Amygdala (tissue), 56 donors: ENCODE results near the gene DOK7.

Experiments used
- DNase-seq, 56 donors: peaks; one replicate each; lab custom pipeline; 2025; lab: John Stamatoyannopoulos, UW

DOK7 gene

DNA sequence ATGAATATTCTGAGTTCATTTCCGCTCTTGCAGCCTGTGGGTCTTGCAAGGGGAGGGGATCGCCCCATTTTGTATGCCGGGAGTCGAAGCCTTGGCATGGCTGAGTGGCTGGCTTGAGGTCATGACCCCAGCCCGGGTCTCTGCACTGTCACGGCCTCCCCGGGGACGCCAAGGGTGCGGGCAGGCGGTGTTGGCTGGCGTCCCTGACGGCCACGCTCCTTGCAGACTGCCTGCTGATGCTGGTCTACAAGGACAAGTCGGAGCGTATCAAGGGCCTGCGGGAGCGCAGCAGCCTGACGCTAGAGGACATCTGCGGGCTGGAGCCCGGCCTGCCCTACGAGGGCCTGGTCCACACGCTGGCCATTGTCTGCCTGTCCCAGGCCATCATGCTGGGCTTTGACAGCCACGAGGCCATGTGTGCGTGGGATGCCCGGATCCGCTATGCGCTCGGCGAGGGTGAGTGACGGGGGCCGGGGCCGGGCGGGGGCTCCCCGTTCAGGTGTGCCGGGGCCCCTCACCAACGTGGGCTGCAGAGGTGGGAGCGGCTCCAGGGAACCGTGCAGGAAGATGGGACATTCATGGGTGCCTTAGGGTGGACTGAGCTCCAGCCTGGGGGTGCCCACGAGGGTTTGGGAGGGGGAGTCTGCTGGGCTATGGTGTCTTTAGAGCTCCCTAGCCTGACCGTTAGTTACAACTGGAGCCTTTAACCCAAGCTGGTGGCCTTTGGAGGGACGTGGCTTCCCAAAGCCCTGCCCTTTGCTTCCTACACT, 10.3 kb downstream of the DOK7 start:
- no peak for DNase-seq

- DNase-seq = no peak
Observed at GRCh38 chr4:3473996-3474765, 11.1 kb downstream of the DOK7 start.

- no peak for DNase-seq
Observed at GRCh38 chr4:3475041-3475712, 12.1 kb downstream of the DOK7 start.

DNA sequence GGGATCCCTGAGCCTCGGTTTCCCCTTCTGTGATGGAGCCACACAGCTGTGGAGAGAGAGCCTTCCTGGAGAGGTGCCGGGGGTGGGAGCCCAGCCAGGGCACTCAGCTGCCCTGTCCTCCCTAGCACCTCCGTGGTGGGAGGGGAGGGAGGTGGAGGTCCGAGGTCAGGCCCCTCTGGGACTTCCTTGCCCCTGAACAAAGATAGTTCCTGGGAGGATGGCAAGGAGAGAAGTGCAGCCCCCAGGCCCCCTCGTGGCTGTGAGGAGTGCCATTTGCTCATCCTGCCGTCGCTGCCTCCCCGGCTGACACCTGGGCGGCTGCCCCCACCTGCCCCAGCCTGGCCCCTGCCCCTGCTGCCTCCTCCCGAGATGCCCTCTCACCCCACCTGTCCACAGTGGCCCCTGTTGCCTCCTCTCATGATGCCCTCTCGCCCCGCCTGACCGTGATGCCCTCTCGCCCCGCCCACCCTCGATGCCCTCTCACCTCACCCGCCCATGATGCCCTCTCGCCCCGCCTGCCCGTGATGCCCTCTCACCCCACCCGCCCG, 12.7 kb downstream of the DOK7 start:
- DNase-seq = no peak

DNA sequence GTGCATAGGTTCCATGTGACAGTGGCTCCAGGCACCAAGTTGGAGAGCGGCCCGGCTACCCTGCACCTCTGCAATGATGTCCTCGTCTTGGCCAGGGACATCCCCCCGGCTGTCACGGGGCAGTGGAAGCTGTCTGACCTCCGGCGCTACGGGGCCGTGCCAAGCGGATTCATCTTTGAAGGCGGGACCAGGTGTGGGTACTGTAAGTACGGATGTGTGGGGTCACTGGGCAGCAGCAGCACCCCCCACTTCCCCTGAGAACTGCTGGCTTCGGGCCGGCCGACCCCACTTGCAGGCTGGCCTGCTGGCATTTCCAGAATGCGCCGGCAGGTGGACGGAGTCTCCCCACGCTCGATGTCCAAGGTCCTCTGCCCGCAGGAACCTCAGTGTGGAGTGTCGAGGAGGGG, 13.2 kb downstream of the DOK7 start:
- no peak for DNase-seq

DNA sequence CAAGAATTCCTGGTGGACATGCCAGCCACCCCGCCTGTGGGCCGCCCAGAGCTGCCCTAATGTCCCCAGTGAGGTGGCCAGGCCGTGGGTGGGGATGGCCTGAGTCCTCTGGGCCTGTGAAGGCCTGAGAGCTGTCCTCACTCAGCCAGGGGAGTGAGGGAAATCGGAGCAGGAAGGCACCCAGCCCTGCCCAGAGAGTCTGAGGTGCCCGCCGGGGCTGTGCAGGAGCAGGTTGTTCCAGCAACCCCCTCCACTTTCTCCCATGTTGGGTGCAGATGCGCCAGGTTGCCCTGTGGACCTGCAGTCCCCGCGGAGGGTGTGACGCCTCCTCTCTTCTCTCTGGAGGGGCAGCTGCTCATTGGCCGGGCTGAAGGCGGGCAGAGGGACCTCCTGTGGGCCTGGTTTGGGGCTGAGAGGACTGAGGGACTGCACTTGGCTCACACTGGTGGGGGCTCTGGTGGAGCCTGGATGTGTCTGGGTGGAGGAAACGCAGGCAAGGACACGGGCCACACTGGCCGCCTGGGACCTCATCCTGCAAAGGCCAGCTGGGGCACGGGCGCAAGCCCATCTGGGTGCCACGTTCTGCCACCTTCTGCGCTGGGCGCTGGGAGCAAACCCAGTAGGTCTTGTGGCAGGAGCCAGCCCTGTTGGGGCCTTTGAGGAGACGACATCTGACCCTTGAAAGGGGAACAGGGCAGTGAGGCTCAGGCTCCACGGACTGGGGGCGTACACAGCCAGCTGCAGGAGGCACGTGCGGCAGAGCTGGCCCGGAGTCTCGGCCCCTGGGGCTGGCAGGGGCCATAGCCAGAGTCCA, 14.0 kb downstream of the DOK7 start:
- DNase-seq = no peak

DNA sequence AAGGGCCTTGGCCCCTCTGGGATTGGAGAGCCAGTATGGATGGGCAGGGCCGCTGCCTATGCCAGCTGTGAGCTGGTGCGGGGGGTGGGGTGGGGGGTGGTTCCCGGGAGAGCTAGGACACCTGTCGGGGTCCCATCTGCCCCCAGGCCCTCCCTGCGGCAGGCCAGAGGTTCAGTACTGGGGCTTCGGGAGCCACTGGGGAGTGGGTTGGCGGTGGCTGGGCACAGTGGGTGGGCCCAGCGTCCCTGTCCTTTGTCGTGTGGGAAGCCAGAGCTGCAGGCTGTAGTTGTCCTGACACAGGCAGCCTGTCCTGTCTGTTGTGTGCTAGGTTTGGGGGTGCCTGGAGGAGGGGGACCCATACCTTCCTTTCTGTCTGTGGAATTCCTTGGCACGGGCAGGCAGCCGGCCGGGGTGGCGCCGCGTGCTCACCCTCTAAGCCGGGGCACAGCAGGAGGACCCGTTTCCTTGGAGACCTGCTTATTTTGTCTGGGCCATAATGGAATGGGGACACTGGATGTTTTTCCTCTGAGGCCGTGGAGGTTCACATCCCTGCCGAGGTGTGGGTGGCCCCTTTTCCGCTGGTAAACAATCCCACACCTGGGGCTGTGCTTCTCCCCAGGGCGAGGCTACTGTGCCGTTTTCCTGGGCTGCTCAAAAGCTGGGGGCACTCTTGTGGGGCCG, 14.8 kb downstream of the DOK7 start:
- no peak for DNase-seq

GRCh38 chr4:3478446-3479357, 15.6 kb downstream of the DOK7 start:
- DNase-seq = no peak

DNA sequence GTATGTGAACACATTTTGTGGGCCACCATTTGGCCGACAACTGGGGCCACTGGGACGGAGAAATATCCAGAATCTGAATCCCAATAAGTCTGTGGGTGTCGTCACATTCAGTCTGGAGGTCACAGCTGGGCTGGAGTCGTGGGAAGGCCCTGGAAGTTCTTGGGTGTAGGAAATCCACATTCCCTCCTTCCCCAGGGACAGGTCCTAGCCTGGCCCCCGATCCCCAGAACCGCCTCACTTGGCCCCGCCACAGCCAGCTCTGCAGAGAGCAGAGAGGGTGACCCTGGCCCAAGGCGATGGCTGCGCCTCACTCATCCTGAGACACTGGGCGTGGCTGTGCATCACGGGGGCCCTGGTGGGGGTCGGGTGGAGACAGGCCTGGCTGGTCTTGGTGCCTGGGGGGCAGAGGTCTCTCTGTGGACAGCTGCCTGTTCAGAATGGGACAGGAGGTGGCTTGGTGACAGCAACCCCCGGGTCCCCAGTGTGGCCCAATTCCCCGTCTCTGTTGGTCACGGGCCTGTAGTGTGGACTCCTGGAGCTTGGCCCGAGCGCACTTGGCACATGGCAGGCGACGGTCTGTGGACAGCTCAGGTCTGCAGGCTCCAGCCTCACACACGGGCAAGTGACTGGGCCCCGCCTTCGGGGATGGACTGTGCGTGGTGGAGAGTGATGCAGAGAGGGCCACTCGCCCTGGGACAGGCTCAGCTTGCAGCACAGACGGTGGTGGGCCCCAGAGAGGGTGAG, 16.4 kb downstream of the DOK7 start:
- DNase-seq = no peak

DNA sequence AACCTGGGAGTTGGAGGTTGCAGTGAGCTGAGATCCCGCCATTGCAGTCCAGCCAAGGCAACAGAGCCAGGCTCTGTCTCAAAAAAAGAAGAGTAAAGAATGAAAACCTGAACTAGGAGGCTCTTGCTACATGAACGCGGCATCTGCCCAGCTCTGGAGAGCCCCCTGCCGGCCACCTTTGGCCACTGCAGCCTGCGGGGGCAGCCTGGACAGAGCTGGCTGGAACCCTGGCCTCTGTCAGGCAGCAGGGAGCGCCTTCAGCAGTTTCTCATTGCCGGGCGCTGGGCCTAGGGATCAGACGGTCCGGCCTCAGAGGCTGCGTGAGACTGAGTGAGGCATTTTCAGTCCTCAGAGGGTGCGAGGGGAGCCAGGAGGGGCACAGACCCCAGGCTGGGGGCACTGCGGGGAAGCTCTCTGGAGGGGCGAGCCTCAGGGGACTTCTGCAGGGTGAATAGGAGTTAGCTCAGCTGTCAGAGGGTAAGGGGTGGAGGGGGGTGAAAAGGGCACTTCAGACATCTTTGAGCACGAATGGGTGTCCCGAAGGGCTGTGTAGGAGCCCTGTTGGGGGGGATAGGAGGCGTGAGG, 17.5 kb downstream of the DOK7 start:
- DNase-seq = peak in 42 of 56 donors; percentile 10 to 80 (median 45)

- no peak for DNase-seq
Observed at GRCh38 chr4:3481113-3481531, 18.0 kb downstream of the DOK7 start.

DNA sequence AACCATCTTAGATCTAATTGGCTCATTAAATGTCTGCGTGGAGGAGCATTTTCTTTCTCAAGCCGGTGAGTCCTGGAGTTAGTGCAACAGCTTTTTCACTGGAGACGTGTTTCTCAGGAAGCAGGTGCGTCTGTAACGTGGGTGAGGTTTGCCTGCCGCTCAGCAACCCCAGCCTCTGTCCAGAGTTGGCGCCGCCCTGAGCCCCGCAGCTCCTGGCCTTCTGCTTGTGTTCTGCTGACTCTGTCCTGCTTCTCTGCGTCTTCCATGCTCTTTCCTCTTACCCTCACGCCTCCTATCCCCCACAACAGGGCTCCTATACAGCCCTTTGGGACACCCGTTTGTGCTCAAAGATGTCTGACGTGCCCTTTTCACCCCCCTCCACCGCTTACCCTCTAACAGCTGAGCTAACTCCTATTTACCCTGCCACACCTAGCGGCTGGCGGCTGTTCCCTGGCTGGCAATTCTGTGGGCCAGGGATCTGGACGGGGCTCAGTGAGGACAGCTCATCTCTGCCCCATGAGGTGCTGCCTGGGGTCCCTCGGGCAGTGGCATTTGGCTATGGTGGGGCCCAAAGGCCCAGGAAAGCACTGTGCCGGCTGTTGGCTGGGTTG, 18.8 kb downstream of the DOK7 start:
- DNase-seq = no peak

DNA sequence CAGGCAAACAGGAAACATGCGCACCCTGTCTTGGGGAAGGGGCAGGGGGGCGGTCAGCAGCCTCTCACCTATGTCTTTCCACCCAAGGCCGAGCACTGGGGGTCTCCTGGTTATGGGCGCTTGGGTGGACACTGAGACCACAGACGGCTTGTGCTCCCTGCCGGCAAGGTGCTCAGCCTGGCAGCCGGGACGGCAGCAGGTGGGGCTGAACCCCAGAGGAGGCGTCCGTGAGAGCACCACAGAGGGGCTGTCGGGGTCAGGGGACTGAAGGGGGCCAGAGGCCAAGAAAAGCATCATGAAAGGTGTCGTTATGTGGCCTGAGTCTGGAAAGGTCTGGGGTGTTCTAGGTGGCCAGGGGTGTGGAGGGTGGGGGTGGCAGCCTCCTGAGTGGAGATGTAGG, 19.6 kb downstream of the DOK7 start:
- DNase-seq = no peak

- peak in 14 of 56 donors; percentile 15 to 66 (median 38) for DNase-seq
Observed at GRCh38 chr4:3483471-3483921, 20.4 kb downstream of the DOK7 start.

DNA sequence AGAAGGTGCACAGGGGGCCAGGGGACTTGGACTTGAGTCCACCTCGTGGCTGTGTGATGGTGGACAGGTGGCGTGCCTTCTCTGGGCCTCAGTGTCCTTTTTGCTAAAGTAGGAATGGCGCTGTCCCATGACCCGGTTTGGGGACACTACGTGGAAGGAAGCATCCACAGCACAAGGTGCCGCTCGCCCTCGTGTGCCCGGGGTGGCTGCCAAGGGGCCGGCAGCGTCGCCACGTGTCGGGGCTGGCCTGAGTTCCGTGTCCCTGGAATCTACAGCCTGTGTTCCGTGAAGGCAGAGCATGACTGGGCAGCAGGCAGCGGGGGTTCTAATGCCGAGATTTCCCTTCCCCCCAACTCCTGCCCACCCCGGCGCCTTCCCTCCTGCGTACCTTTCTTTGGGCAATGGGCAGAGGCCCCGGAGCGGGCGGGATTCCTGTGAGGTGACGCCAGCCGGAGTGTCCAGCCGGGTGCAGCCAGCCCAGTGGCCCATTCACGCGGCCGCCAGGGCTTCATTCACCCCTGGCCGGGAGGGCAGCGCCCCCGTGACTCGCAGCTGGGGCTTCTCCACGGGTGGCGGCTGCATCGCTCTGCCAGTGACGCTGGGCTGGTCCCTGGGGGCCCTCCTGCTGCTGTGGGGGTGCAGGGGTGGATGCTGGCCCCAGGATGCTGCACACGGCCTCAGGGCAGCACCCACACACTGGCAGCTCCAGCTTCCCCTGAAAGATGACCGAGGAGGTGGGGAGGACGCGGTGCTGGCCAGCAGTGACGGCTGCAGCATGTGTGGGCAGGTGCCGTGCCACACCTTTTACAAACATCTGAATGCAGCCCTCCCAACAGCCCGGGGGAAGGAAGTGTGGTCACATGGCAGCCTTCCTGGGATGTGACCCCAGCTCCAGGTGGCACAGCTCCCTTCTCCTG, 21.2 kb downstream of the DOK7 start:
- DNase-seq = peak in 5 of 56 donors; percentile 21 to 54 (median 33)
